GM19238 (cell line): ENCODE results near the gene BBC3.
A peak's percentile ranks its signal among the peaks of the same experiment; 100 is the strongest.

Experiments used
- DNase-seq: peaks from one replicate; pipeline ENCODE4 v3.0.0; 2011; ENCODE audit warnings: low spot score; ENCODE audit not compliant: insufficient read length

Gene BBC3

DNA sequence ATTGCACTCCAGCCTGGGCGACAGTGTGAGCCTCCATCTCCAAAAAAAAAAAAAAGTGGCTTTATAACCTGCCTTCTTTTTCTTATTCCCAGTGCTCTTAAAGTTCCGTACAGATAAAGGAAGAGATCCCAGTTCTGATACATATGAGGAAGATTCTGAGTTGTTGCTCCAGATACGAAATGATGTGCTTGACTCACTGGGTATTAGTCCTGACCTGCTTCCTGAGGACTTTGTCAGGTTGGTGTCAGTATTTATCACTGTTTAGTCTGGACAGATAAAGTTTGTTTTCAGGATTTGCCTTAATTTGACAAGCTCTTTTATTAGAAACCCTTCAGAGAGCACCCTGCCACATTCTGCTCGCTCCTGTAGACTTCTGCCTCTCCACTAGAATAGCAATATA, 33.9 kb downstream of the BBC3 start:
- DNase-seq: no peak

DNA sequence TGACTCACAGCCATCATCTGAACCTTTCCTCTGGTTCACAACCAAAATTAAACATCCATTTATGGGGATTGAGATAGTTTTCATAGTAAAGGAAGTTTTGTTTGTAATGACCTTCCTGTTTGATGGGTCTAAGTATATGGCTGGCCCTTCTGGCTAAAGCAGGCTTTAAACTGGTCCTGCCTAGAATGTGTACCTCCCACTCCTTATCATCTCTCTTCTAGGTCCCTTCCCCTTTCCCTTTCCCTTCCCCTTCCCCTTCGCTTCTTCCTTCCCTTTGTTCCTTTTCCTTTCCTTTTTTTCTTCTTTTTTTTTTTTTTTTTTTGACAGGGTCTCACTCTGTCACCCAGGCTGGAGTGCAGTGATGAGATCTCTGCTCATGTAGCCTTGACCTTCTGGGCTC, 35.6 kb downstream of the BBC3 start:
- no peak for DNase-seq

DNA sequence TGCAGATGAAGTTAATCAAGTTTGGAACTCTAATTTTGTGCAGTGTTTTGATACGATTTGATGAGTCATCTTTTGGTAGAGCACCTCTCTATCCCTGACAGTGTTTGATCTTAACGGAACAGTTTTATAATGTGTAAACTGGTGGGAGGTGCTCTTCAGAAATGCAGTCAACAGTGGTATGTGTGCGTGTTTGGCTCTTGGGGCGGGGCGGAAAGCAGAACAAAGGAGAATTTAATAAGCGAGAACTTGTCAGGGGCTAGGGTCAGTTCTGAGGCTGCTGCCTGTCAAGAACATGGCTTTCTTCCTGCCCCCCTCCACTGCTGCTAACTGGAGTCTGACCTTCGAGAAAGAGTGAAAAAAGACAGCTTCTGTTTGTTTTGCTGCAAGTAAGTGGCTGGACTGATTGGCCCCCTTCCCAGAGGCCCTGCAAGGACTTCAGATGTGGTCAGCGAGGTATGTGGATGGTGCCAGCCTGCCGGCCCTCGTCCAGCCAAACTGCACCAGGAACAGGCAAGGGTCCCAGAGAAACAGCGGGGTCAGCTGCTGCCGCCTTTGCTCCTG, 40.8 kb downstream of the BBC3 start:
- DNase-seq: no peak

DNA sequence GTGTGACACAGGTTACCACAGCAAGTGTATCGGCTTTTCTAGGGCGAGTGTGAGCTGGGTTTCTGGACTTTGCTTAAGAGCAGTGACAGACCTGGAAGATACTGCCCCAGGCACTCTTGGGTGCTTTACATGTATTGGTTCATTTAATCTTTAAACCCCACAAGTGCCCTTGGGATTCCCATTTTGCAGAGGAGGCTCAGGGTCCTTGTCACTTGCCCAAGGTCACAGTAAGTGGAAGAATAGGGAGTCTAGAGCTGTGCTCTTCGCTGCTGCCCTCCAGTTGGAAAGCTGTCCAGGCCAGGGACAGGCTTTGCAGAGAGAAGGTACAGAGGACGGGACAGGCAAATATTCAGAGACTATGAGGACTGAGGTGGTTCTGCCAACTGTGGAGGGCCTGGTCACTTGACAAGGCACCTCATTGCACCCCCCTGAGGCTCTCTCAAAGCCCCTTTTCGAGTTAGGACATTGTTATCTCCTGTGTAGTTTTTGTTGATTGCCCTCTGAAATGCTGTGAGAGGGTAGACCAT, 42.4 kb downstream of the BBC3 start:
- DNase-seq: no peak

DNA sequence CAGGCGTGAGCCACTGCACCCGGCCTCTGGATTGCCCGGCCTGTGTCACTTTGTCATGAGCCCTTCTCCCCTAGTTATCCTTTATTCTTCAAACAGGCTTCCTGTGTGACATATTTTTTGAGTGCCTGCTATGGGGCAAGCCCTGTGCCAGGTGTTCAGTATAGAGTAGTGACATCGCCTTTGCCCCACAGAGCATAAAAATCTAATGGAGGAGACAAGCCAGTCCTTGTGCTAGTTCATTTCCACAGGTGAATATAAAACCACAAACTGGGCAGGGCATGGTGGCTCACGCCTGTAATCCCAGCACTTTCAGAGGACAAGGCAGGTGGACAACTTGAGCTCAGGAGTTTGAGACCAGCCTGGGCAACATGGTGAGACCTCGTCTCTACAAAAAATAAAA, 43.2 kb downstream of the BBC3 start:
- no peak for DNase-seq

GRCh38 chr19:47187335-47187655, 43.7 kb downstream of the BBC3 start:
- DNase-seq: no peak

DNA sequence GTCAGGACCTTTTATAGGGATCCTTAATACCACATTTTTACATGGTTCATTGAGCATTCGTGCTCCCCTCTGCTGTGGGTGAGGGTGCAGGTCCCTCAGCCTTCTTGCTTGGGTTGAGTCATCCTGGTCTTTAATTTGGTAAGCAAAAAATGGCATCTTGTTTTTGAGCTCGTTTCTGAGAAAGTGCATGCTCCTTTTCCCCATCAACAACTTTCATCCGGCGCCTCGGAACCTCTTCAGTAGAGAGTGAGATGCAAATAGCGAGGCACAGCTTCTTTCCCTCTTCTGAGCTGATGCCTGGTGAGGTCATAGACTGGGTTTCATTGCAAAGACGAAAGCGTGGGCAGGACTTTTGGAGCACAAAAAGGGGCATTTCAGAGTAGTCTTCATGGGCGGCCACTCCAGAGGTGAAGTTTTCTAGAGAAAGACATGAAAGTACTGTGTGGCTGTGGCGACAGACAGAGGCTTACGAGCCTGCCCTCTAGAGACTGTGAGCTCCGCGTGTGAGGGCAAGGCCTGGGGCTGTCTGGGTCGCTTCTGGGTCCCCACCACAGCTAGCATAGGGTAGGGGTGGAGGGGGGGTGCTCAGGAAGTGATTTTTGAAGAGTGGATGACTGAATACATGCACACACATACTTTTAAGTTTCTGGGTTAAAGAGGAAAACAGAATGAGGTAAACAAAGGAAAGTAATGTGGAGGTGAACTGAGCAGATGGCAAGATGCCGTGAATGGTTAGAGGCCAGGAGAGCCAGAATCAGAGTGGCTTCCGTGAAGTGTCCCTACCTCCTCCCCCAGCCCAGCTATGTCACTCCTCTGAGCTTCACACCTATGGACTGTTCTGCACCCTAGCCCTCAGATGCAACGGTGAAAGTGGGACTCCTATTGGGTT, 44.3 kb downstream of the BBC3 start:
- peak; percentile 63 for DNase-seq

DNA sequence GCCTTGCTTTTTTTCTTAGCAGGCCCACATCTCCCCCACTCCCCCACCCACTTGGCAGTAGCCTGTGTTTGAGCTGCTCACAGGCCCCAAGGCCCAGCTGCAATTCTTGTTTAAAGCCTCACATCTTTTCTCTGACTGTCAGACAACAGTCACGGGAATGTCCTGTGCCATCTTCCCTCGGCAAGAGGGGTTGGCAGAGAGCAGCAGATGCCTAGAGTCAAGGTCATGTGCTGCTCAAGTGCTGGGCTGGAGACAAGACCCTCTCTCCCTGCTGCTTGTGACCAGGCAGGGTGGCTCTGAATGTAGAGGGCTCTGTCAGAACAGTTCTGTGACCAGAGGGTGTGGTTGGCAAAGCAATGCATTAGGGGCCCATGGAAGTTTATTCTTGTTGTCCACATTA, 47.4 kb downstream of the BBC3 start:
- no peak for DNase-seq

DNA sequence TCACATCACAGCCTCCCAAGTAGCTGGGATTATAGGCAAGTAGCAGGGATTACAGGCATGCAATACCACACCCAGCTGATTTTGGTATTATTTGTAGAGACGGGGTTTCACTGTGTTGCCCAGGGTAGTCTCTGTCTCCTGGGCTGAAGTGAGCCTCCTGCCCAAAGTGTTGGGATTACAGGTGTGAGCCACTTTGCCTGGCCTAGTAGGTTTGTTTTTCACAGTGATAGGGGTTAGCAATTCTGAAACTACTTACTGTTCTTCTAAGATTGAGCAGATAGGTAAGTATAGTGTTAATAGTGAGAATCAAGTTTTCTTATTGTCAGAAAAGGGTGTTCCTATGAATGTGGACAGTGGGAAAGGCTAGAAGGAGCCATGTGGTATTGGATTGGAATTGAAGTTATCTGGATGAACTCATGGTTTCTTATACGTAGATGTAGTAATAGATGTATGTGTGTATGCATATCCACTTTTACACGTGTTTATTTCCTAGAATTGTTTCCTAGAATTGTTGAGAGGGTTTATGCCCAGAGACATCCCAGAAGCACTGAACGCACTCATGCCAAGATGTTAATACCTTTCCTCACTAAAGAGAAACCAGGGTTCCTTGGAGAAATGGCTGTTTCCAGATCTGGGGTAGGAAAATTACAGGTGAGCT, 51.2 kb downstream of the BBC3 start:
- no peak for DNase-seq

DNA sequence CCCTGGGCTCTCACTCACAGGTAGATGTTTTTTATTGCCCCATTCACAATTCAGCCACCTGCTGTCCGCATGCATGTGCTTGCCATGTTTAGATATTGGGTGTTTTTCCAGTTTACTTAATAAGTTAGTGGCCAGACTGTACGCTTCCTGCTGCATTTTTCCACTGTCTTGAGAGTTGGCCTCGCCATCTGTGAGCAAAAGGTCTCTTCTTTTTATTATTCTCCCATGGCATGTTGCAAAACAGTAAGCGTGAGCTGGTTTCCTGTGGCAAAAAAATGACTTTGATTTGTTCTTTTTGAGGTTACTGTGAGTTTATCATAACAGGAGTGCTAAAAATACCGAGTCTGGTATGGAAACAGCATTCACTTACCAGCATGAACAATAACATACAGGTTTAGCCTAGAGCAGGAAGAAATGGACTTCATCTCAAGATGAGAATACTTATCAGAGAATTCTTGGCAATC, 54.3 kb downstream of the BBC3 start:
- no peak for DNase-seq

DNA sequence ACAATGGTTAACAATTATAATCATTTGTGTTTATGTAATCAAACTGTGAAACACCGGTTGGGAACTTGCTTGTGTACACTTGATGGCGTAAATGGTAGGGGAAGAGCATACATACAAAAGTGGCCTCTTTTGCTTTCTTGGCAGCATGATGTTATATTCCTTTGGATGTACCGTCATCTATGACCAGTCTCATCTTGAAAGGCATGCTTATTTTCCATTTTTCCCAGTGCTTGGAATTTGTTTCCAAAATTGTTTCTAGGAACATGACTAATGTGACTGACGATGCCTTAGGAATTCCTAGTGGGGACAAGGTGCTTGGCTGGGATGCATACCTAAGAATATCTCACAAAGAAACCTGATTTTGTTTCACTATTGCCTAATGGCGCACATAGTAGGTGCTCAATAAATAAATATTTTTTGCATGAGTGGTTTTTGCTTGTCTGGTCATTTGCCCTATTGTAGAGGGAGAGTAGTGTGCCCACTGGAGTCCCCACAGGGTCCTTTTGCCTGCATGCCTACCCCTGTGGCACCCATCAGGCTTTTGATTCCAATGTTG, 54.9 kb downstream of the BBC3 start:
- no peak for DNase-seq

DNA sequence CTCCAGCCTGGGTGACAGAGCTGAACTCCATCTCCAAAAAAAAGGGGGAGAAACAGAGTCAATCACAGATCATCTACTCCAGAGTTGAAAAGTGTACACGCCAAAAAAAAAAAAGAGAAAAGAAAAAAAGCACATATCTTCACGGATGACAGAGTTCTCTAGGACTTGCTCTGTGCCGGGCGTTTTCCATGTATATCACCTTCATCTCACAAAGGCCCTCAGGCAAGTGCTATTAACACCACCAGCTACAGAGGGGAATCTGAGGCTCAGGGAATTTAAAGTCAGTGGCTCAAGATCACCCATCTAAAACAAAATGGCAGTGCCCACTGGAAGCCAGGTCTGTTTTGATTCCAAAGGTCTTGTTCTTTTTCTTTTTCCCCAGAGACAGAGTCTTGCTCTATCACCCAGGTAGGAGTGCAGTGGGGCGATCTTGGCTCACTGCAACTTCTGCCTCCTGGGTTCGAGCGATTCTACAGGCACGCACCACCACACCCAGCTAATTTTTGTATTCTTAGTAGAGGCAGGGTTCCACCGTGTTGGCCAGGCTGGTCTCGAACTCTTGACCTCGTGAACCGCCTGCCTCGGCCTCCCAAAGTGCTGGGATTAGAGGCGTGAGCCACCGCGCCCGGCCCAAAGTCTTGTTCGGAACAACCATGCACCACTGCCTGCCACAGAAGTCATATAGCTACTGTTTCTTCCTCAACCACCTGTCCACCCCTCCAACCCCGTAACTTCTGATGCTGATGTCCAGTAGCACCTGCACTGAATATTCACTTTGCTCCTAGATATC, 58.1 kb downstream of the BBC3 start:
- DNase-seq: no peak
